HepG2 (cell line): ENCODE results near the gene ANKRD11. TPM values are rescaled to one million over a fixed set of nuclear protein-coding genes. Genes with fewer than 3 reads are reported as not detected.

Experiments used
- ATAC-seq: fragments of 200-7000 bp; cut with Tn5 transposase; 3 replicates; pipeline ENCODE4 v1.9.1; 2020; ENCODE audit warnings: mild to moderate bottlenecking, moderate library complexity
- BruUV-seq: library from RNA; stranded (reverse); fragments of 400-500 nt; replicated peaks from 2 replicates; lab custom pipeline; 2021; lab: Mats Ljungman, UMichigan
- CTCF ChIA-PET: fragments of 300-600 bp; formaldehyde crosslinking; extraction: SDS; loops from one replicate; lab custom pipeline; 2021; ENCODE audit warnings: low total read pairs, inconsistent platforms, low intra/inter-chr PET ratio; lab: Yijun Ruan, JAX
- POLR2A ChIA-PET: fragments of 350-600 bp; sonication (Branson Sonifier 250); formaldehyde crosslinking; loops from one replicate; lab custom pipeline; 2020; ENCODE audit warnings: antibody characterized with exemption, inconsistent platforms; lab: Yijun Ruan, JAX
- DNase-seq: peaks from one replicate; pipeline ENCODE4 v3.0.0-alpha.2; 2015; ENCODE audit warnings: low spot score
- FAIRE-seq: peaks from 3 replicates; lab custom pipeline; 2011; peaks lifted over from hg19 to GRCh38; lab: Jason Lieb, UNC
- H2AFZ ChIP-seq: one replicate; pipeline ENCODE4 v1.6.1; 2011; ENCODE audit warnings: low read length, inconsistent platforms
- H3K27ac ChIP-seq: fragments of 300-600 bp; 3 replicates; pipeline ENCODE4 v1.8.0; 2011; ENCODE audit warnings: mixed run types, mild to moderate bottlenecking, mixed read lengths, low read length, inconsistent platforms; ENCODE audit not compliant: insufficient read depth; ENCODE audit errors: extremely low read length
- H3K27me3 ChIP-seq, 2 experiments: fragments of 200-600 bp in 1 of 2; 2 replicates in 1 of 2; 3 replicates in 1 of 2; pipeline versions ENCODE4 v1.6.0 to v1.8.0; 2011; ENCODE audit warnings: low read length in 2 of 2, mild to moderate bottlenecking in 2 of 2, moderate library complexity in 2 of 2, inconsistent platforms in 1 of 2; ENCODE audit not compliant: insufficient read depth in 2 of 2, control insufficient read depth in 1 of 2
- H3K36me3 ChIP-seq, 2 experiments: fragments of 200-600 bp in 1 of 2; replicated peaks in 1 of 2; 2 replicates in 1 of 2; 3 replicates in 1 of 2; pipeline versions ENCODE4 v1.5.1 to v1.8.0; 2011; ENCODE audit warnings: low read length in 2 of 2, inconsistent platforms in 1 of 2; ENCODE audit not compliant: insufficient read depth in 2 of 2, control insufficient read depth in 1 of 2
- H3K4me1 ChIP-seq: 2 replicates; pipeline ENCODE4 v1.5.1; 2012; ENCODE audit warnings: low read length, inconsistent platforms; ENCODE audit not compliant: insufficient read depth
- H3K4me2 ChIP-seq: 2 replicates; pipeline ENCODE4 v1.6.0; 2011; ENCODE audit warnings: low read depth, low read length, inconsistent platforms
- H3K4me3 ChIP-seq, 3 experiments: fragments of 200-600 bp in 1 of 3; sonication (generic), shearing (Covaris generic) in 1 of 3; replicated peaks in 1 of 3; 2 replicates each; pipeline ENCODE4 v1.5.1; 2011 to 2016; ENCODE audit warnings: low read length in 3 of 3, inconsistent platforms in 2 of 3, low read depth in 2 of 3, mild to moderate bottlenecking in 2 of 3, control low read depth in 1 of 3, mixed read lengths in 1 of 3; ENCODE audit not compliant: insufficient read depth in 1 of 3
- H3K79me2 ChIP-seq: one replicate; pipeline ENCODE4 v1.6.1; 2011; ENCODE audit warnings: low read length, inconsistent platforms; ENCODE audit not compliant: insufficient read depth
- H3K9ac ChIP-seq: 2 replicates; pipeline ENCODE4 v1.6.0; 2011; ENCODE audit warnings: mild to moderate bottlenecking, low read depth, low read length, inconsistent platforms; ENCODE audit not compliant: insufficient read depth
- H3K9me3 ChIP-seq: 2 replicates; pipeline ENCODE4 v1.5.1; 2012; ENCODE audit warnings: mild to moderate bottlenecking, low read length
- H4K20me1 ChIP-seq: 2 replicates; pipeline ENCODE4 v1.6.0; 2011; ENCODE audit warnings: inconsistent platforms, mild to moderate bottlenecking, low read length, moderate library complexity; ENCODE audit not compliant: insufficient read depth
- TGIF2 ChIP-seq: IDR thresholded peaks from 2 replicates; pipeline ENCODE4 v1.6.1; 2016; ENCODE audit warnings: control low read depth, missing compliant biosample characterization
- WGBS: methylation state at CpG from one replicate; pipeline ENCODE4 v1.1.6; 2017; ENCODE audit warnings: low lambda C conversion rate; 5-methylcytosine and 5-hydroxymethylcytosine counted together
- in situ Hi-C: cut with HindIII; loops from 2 replicates; pipeline ENCODE4 v1.10.0; 2017; ENCODE audit warnings: low pct_unique_long_range_greater_than_20kb; ENCODE audit not compliant: extremely low pct_ligation_motif_present
- intact Hi-C: fragments of 100-400 bp; cut with micrococcal nuclease; formaldehyde crosslinking; loops from one replicate; pipeline ENCODE4 v1.10.0; 2022; ENCODE audit not compliant: unreplicated experiment
- polyA plus RNA-seq, 8 experiments: library from polyadenylated mRNA; depleted of rRNA in 3 of 8; stranded (reverse) in 7 of 8; unstranded in 1 of 8; fragments of >200 nt; fragmentation: Illumina TruSeq in 4 of 8; extraction: Trizol in 4 of 8; gene quantifications; 2 replicates each; pipeline versions ENCODE4 v1.2.1 to v1.2.3, GENCODE V29; 2011 to 2016; ENCODE audit warnings: low read depth in 4 of 8, missing spikeins in 1 of 8, mixed read lengths in 1 of 8; ENCODE audit not compliant: insufficient read depth in 1 of 8
- total RNA-seq, 5 experiments: library from RNA; depleted of rRNA; stranded (reverse); fragments of >200 nt; fragmentation: Illumina TruSeq; extraction: Trizol; gene quantifications; 2 replicates each; pipeline ENCODE4 v1.2.3, GENCODE V29; 2016; ENCODE audit warnings: low read depth in 1 of 5
- TF ChIP-seq, protein P1 (sequence below): sonication (generic); formaldehyde crosslinking; IDR thresholded peaks from 2 replicates; pipeline ENCODE4 v1.8.1; 2023; ENCODE audit warnings: mild to moderate bottlenecking, missing genetic modification reagents
- TF ChIP-seq, protein P2 (sequence below): sonication (generic); formaldehyde crosslinking; IDR thresholded peaks from 2 replicates; pipeline ENCODE4 v1.4.0; 2020; ENCODE audit warnings: mild to moderate bottlenecking, low read depth, missing genetic modification reagents
- TF ChIP-seq, protein P3 (sequence below): sonication (generic); formaldehyde crosslinking; IDR thresholded peaks from 2 replicates; pipeline ENCODE4 v1.9.0; 2021; ENCODE audit warnings: missing genetic modification reagents, borderline replicate concordance

Gene ANKRD11
- total and polyA plus RNA-seq, 2 of the 13 experiments (the other 11 are each of a cell fraction or from before 2014, with no cell fraction given): 21.4 to 38.4 TPM

DNA sequence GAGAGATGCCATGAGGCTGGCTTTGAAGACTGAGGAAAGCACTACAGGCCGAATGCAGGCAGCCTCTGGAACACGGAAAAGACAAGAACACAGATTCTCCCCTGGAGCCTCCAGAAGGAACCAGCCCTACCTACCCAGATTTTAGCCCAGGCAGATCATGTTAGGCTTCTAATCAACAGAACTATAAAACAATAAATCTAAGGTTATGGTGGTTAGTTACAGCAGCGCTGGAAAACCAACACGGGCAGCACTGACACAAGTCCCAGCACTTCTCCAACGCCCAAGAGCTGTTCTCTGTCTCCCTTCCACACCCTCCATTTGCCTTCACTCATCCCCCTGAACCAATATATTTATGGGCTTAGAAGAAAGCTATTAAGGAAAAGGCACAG, 7.5 kb downstream of the ANKRD11 start:
- DNase-seq: no peak
- WGBS: 89% methylated on average over 5 of the region's 5 CpGs
- H4K20me1 ChIP-seq: peaks cover 92% of the 10 kb centered on the region
- TF ChIP-seq, protein P1, sequence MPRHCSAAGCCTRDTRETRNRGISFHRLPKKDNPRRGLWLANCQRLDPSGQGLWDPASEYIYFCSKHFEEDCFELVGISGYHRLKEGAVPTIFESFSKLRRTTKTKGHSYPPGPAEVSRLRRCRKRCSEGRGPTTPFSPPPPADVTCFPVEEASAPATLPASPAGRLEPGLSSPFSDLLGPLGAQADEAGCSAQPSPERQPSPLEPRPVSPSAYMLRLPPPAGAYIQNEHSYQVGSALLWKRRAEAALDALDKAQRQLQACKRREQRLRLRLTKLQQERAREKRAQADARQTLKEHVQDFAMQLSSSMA: no peak
- TF ChIP-seq, protein P2, sequence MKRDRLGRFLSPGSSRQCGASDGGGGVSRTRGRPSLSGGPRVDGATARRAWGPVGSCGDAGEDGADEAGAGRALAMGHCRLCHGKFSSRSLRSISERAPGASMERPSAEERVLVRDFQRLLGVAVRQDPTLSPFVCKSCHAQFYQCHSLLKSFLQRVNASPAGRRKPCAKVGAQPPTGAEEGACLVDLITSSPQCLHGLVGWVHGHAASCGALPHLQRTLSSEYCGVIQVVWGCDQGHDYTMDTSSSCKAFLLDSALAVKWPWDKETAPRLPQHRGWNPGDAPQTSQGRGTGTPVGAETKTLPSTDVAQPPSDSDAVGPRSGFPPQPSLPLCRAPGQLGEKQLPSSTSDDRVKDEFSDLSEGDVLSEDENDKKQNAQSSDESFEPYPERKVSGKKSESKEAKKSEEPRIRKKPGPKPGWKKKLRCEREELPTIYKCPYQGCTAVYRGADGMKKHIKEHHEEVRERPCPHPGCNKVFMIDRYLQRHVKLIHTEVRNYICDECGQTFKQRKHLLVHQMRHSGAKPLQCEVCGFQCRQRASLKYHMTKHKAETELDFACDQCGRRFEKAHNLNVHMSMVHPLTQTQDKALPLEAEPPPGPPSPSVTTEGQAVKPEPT: no peak
- no peak for TF ChIP-seq TGIF2 (CRISPR knock-in tag)
- TF ChIP-seq, protein P3, sequence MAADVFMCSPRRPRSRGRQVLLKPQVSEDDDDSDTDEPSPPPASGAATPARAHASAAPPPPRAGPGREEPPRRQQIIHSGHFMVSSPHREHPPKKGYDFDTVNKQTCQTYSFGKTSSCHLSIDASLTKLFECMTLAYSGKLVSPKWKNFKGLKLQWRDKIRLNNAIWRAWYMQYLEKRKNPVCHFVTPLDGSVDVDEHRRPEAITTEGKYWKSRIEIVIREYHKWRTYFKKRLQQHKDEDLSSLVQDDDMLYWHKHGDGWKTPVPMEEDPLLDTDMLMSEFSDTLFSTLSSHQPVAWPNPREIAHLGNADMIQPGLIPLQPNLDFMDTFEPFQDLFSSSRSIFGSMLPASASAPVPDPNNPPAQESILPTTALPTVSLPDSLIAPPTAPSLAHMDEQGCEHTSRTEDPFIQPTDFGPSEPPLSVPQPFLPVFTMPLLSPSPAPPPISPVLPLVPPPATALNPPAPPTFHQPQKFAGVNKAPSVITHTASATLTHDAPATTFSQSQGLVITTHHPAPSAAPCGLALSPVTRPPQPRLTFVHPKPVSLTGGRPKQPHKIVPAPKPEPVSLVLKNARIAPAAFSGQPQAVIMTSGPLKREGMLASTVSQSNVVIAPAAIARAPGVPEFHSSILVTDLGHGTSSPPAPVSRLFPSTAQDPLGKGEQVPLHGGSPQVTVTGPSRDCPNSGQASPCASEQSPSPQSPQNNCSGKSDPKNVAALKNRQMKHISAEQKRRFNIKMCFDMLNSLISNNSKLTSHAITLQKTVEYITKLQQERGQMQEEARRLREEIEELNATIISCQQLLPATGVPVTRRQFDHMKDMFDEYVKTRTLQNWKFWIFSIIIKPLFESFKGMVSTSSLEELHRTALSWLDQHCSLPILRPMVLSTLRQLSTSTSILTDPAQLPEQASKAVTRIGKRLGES (CRISPR knock-in tag): no peak
- TF ChIP-seq, all 625 proteins: peak for 0
- peaks cover 97% of the 10 kb centered on the region for H3K4me1 ChIP-seq
- H3K36me3 ChIP-seq: peaks cover 6 to 32% of the 10 kb centered on the region in 2 experiments; a peak in 4 of 5 replicates
- H3K27ac ChIP-seq: no peak overlapping the region
- no peak overlapping the region for H3K4me3 ChIP-seq
- POLR2A ChIA-PET: interaction anchor here (0.6 kb wide), 1 partner anchor 89 kb away, joined by 3 read pairs; no protein-coding TSS in a partner anchor
- H3K27me3 ChIP-seq: no peaks in the 10 kb centered on the region
- in situ Hi-C loops (no loop called here), intact Hi-C loops (no loop called here)
- H3K79me2 ChIP-seq: peaks cover 93% of the 10 kb centered on the region
- no peak overlapping the region for H3K9ac ChIP-seq
- CTCF ChIA-PET: no interaction called here
- no peak overlapping the region for H2AFZ ChIP-seq
- no peak overlapping the region for H3K4me2 ChIP-seq
- ATAC-seq (no peak), FAIRE-seq (no peak)
- H3K9me3 ChIP-seq: no peaks in the 10 kb centered on the region
- no TSS peak for BruUV-seq
